Adrenal gland (tissue), 5 donors: ENCODE measurements around the gene GJC2.

ENCODE experiments used
- POLR2A ChIP-seq, 2 donors: fragments of 450-650 bp; IDR thresholded peaks; one replicate each; pipeline ENCODE4 v1.6.1; 2017; ENCODE audit warnings: antibody characterized with exemption in 2 of 2, mild to moderate bottlenecking in 2 of 2, moderate library complexity in 1 of 2
- TF ChIP-seq, protein P1 (sequence below), 6 experiments: fragments of 450-650 bp in 4 of 6; fragments of 200-600 bp in 2 of 6; sonication (generic) in 1 of 6; IDR thresholded peaks; 1 replicate in 5 of 6; 2 replicates in 1 of 6; pipeline versions ENCODE4 v1.5.1 to v1.8.0; 2016 to 2021; ENCODE audit warnings: antibody characterized with exemption in 6 of 6, mild to moderate bottlenecking in 2 of 6, moderate library complexity in 1 of 6
- donor health status: DM: no; HTN: no; CAD: no.

DNA sequence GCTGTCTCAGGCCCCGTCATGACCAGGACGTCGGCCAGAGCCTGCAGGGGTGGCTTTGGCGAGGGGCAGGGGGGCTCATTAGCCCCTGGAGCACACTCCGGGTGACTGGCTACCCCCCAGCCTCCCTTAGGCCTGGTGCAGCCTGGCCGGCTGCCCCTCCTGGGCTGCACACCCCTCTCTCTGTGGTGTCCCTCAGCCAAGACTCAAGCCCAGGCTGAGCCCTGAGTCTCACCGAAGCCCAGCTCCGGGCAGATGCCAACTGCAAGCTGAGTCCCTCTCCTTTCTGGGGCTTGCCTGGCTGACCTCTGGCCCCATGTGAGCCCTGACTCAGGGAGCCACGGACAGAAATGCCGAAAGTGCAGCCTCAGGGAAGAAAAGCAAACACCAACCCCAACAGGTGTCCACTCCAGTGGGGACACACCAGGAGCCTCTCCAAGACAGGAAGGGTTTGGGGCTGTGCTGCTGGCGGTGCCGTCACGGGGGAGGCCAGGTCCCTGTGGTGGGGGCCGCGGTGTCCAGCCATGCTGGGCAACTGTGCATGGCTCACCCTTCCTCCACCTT is 10.6 kb downstream of the GJC2 start:
- TF ChIP-seq, protein P1, sequence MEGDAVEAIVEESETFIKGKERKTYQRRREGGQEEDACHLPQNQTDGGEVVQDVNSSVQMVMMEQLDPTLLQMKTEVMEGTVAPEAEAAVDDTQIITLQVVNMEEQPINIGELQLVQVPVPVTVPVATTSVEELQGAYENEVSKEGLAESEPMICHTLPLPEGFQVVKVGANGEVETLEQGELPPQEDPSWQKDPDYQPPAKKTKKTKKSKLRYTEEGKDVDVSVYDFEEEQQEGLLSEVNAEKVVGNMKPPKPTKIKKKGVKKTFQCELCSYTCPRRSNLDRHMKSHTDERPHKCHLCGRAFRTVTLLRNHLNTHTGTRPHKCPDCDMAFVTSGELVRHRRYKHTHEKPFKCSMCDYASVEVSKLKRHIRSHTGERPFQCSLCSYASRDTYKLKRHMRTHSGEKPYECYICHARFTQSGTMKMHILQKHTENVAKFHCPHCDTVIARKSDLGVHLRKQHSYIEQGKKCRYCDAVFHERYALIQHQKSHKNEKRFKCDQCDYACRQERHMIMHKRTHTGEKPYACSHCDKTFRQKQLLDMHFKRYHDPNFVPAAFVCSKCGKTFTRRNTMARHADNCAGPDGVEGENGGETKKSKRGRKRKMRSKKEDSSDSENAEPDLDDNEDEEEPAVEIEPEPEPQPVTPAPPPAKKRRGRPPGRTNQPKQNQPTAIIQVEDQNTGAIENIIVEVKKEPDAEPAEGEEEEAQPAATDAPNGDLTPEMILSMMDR (IDR thresholded peaks at IDR 0.05): no peak
- no peak for TF ChIP-seq POLR2A (IDR thresholded peaks at IDR 0.05)
